ENCODE measurements around the gene DDX47.
A peak's percentile ranks its signal among the peaks of the same experiment; 100 is the strongest.

DDX47 gene

DNA sequence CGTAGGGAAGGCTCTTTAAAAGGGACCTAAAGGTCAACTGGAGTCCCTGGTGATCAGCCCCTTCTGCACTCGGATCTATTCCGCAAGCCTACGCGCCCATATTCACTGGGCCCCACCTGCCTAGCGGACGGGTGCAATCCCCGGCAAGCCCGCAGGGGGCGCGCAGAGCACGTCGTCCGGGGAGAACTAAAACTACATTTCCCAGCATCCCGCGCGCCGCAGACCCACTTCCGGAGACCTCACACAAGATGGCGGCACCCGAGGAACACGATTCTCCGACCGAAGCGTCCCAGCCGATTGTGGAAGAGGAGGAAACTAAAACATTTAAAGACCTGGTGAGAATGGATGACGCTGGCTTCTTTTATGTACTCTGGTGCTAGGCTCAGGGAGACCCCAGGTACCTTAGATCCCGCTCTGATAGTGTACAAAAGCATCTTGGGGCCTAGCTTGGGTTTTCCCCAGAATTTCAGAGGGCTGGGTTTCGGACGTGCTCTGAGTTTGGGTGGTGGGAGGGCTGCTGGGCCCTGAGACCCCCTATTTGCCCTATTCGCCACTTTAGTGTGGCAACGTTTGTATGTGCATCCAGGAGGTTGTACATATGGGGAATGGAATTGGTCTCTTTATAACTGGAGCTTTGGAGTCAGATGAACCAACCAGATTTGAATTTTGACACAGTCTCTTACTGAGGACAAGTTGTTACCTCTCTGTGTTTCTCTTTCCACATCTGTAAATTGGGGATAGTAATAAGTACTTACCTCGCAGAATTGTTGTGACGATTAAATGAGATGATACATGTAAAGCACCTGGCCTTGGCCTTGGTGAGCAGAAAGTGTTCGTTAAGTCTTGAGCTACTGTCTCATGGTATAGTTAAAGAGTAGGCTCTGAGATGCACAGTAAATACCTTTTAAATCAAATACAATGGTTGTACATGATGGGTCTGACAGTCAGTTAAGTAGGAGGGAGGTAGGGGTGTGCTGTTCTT lies at the start of gene DDX47:
DDX47 (plus strand) TSS at position 227 of the 982 bp plus-strand sequence; CDS start at position 249, 22 bp downstream.
- Histone ChIP-seq H2AFZ (ENCODE audit: low read depth, low read length) (peak within 1 kb of the TSS; percentile 77), H3K27ac (ENCODE audit: low read length) (peak within 1 kb of the TSS; percentile 53), H3K27me3 (ENCODE audit: low read depth, low read length) (peaks cover 4% of the 10 kb centered on the region; the same call in 1 of the 2 replicates), H4K20me1 (ENCODE audit: insufficient read depth, low read length) (peaks cover under 1% of the 10 kb centered on the region), H3K9me3 (ENCODE audit: insufficient read depth, low read length) (no peaks in the 10 kb centered on the region), H3K4me3 (ENCODE audit: low read length) (peak within 1 kb of the TSS; percentile 95), H3K4me1 (ENCODE audit: low read length) (peaks cover 30% of the 10 kb centered on the region), H3K4me2 (ENCODE audit: low read length) (peak within 1 kb of the TSS; percentile 86), H3K36me3 (replicated peaks; ENCODE audit: low read depth, low read length) (peaks cover 25% of the 10 kb centered on the region), H3K9ac (ENCODE audit: low read length) (peak within 1 kb of the TSS; percentile 94), H3K79me2 (ENCODE audit: low read length) (peaks cover 51% of the 10 kb centered on the region)
- TF ChIP-seq CTCF (IDR thresholded peaks at IDR 0.05; ENCODE audit: low read depth, low read length): peak; percentile 74
- TF ChIP-seq EZH2phosphoT487 (IDR thresholded peaks at IDR 0.05; ENCODE audit: low read depth): no peak

GRCh38 chr12:12764824-12765223 lies 48.3 kb upstream of the DDX47 start:
- no peak overlapping the region for H3K4me3 ChIP-seq (ENCODE audit: low read length)
- H3K9me3 ChIP-seq (ENCODE audit: insufficient read depth, low read length): no peaks in the 10 kb centered on the region
- H3K27ac ChIP-seq (ENCODE audit: low read length): no peak overlapping the region
- H2AFZ ChIP-seq (ENCODE audit: low read depth, low read length): no peak overlapping the region
- H3K4me2 ChIP-seq (ENCODE audit: low read length): no peak overlapping the region
- H3K9ac ChIP-seq (ENCODE audit: low read length): no peak overlapping the region
- H4K20me1 ChIP-seq (ENCODE audit: insufficient read depth, low read length): no peaks in the 10 kb centered on the region
- TF ChIP-seq CTCF (IDR thresholded peaks at IDR 0.05; ENCODE audit: low read depth, low read length): no peak
- no peak for TF ChIP-seq EZH2phosphoT487 (IDR thresholded peaks at IDR 0.05; ENCODE audit: low read depth)
- H3K27me3 ChIP-seq (ENCODE audit: low read depth, low read length): no peaks in the 10 kb centered on the region
- H3K36me3 ChIP-seq (replicated peaks; ENCODE audit: low read depth, low read length): no peaks in the 10 kb centered on the region
- no peaks in the 10 kb centered on the region for H3K79me2 ChIP-seq (ENCODE audit: low read length)
- no peaks in the 10 kb centered on the region for H3K4me1 ChIP-seq (ENCODE audit: low read length)

DNA sequence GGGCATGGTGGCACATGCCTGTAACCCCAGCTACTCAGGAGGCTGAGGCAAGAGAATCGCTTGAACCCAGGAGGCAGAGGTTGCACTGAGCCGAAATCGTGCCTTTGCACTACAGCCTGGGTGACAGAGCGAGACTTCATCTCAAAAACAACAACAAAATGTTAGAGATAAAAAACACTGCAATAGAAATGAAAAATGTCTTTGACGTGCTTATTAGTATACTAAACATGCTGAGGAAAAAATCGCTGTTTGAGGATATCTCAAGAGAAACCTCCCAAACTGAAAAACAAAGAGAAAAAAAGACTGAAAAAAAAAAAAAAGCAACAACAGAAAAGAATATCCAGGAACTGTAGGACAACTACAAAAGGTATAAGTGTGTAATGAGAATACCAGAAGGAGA lies 42.9 kb upstream of the DDX47 start:
- Histone ChIP-seq H3K27ac (ENCODE audit: low read length) (no peak overlapping the region), H3K36me3 (replicated peaks; ENCODE audit: low read depth, low read length) (no peaks in the 10 kb centered on the region), H3K79me2 (ENCODE audit: low read length) (no peaks in the 10 kb centered on the region), H4K20me1 (ENCODE audit: insufficient read depth, low read length) (no peaks in the 10 kb centered on the region), H3K9ac (ENCODE audit: low read length) (no peak overlapping the region), H2AFZ (ENCODE audit: low read depth, low read length) (no peak overlapping the region), H3K4me2 (ENCODE audit: low read length) (no peak overlapping the region), H3K4me1 (ENCODE audit: low read length) (no peaks in the 10 kb centered on the region), H3K27me3 (ENCODE audit: low read depth, low read length) (peaks cover 17% of the 10 kb centered on the region; the same call in 1 of the 2 replicates), H3K9me3 (ENCODE audit: insufficient read depth, low read length) (0 out of 2 replicates have a peak, but pooled peaks cover 4% of the 10 kb centered on the region), H3K4me3 (ENCODE audit: low read length) (no peak overlapping the region)
- TF ChIP-seq CTCF (IDR thresholded peaks at IDR 0.05; ENCODE audit: low read depth, low read length) (no peak), EZH2phosphoT487 (IDR thresholded peaks at IDR 0.05; ENCODE audit: low read depth) (no peak)

- Histone ChIP-seq H3K79me2 (ENCODE audit: low read length) (no peaks in the 10 kb centered on the region), H3K27me3 (ENCODE audit: low read depth, low read length) (peaks cover 46% of the 10 kb centered on the region), H3K4me1 (ENCODE audit: low read length) (no peaks in the 10 kb centered on the region), H2AFZ (ENCODE audit: low read depth, low read length) (no peak overlapping the region), H3K36me3 (replicated peaks; ENCODE audit: low read depth, low read length) (no peaks in the 10 kb centered on the region), H3K9me3 (ENCODE audit: insufficient read depth, low read length) (0 out of 2 replicates have a peak, but pooled peaks cover 4% of the 10 kb centered on the region), H3K9ac (ENCODE audit: low read length) (no peak overlapping the region), H3K27ac (ENCODE audit: low read length) (no peak overlapping the region), H3K4me3 (ENCODE audit: low read length) (no peak overlapping the region), H4K20me1 (ENCODE audit: insufficient read depth, low read length) (no peaks in the 10 kb centered on the region), H3K4me2 (ENCODE audit: low read length) (no peak overlapping the region)
- TF ChIP-seq CTCF (IDR thresholded peaks at IDR 0.05; ENCODE audit: low read depth, low read length) (no peak), EZH2phosphoT487 (IDR thresholded peaks at IDR 0.05; ENCODE audit: low read depth) (no peak)
Measured at GRCh38 chr12:12774791-12775190, 38.4 kb upstream of the DDX47 start.

Data from OCI-LY3 (cell line).